SK-N-MC (cell line): ENCODE measurements around the gene ZNF516.

ENCODE experiments used
- DNase-seq: peaks from one replicate; pipeline ENCODE4 v3.0.0-alpha.2; 2011; ENCODE audit warnings: low read depth, low spot score
- H3K27ac ChIP-seq: fragments of 200-600 bp; sonication (generic); 2 replicates; pipeline ENCODE4 v1.5.1; 2016; ENCODE audit warnings: mixed run types
- H3K36me3 ChIP-seq: fragments of 200-600 bp; sonication (generic); 2 replicates; pipeline ENCODE4 v1.6.1; 2017; ENCODE audit warnings: antibody characterized with exemption, low read length, mixed read lengths; ENCODE audit not compliant: insufficient read depth
- H3K4me3 ChIP-seq: fragments of 200-600 bp; sonication (generic); 2 replicates; pipeline ENCODE4 v1.5.1; 2016
- H3K9ac ChIP-seq: fragments of 200-600 bp; sonication (generic); 2 replicates; pipeline ENCODE4 v1.8.0; 2017; ENCODE audit warnings: mixed run types, mixed read lengths; ENCODE audit not compliant: insufficient read length
- H3K9me3 ChIP-seq: fragments of 200-600 bp; sonication (generic); 2 replicates; pipeline ENCODE4 v1.6.1; 2017; ENCODE audit warnings: low read depth, mild to moderate bottlenecking, antibody characterized with exemption, low read length, moderate library complexity, mixed read lengths
- EZH2 ChIP-seq: fragments of 200-600 bp; sonication (generic); IDR thresholded peaks from one replicate; pipeline ENCODE4 v1.6.1; 2017; ENCODE audit warnings: antibody characterized with exemption
- FOXP2 ChIP-seq: optimal IDR thresholded peaks from 2 replicates; pipeline ENCODE3; 2011; ENCODE audit warnings: mild to moderate bottlenecking, moderate library complexity; ENCODE audit not compliant: insufficient read depth; ENCODE audit errors: extremely low read length, control extremely low read depth
- POLR2AphosphoS5 ChIP-seq: IDR thresholded peaks from 2 replicates; pipeline ENCODE4 v1.6.1; 2012; ENCODE audit warnings: mild to moderate bottlenecking, low read depth, low read length, borderline replicate concordance

Gene ZNF516

DNA sequence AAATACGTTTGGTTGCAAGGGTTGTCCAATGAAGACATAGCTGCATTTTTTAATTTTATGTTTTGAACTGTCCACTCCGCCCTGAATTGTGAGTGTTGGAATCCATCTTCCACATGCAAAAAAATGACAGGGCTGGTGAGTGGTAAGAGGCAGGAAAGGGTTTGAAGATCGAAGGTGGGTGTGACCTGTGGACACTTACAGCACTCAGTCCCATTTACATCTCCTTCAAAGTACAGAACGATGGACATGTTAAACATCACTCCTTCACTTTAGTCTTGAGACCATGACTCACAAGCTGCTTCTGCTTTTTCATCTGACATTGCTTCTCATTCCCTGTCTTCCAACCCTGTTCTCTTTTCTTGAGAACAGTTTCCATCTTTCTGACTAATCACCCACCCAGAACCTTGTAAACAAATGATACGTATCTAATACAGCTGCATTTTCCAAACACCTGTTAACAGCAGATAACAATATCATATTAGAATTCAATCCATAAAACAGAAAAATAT lies 179.3 kb downstream of the ZNF516 start:
- Histone ChIP-seq H3K9me3 (no peaks in the 10 kb centered on the region), H3K9ac (no peak overlapping the region), H3K27ac (no peak overlapping the region), H3K36me3 (no peaks in the 10 kb centered on the region), H3K4me3 (no peak overlapping the region)
- DNase-seq: no peak
- TF ChIP-seq POLR2AphosphoS5: no peak
- TF ChIP-seq EZH2: no peak
- TF ChIP-seq FOXP2: no peak

DNA sequence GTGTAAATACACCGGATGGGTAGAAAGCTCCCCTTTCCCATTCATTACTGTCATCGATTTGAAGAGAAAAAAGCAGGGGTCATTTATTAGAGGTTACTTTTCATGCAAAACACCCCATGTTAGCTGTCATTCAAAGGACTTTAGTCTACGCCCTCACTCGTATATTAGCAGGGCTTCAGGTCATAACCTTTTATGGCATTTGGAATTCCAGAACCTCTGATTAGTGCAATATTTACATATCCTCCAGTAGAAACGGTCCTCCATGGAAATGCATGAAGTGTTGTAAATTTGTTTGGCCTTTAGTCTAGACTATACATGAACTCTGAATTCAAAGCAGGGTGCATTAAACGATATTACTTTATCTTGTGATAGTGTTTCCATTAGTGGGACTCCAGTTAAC lies 180.5 kb downstream of the ZNF516 start:
- no peaks in the 10 kb centered on the region for H3K36me3 ChIP-seq
- no peak for TF ChIP-seq POLR2AphosphoS5
- TF ChIP-seq FOXP2: no peak
- TF ChIP-seq EZH2: no peak
- DNase-seq: no peak

DNA sequence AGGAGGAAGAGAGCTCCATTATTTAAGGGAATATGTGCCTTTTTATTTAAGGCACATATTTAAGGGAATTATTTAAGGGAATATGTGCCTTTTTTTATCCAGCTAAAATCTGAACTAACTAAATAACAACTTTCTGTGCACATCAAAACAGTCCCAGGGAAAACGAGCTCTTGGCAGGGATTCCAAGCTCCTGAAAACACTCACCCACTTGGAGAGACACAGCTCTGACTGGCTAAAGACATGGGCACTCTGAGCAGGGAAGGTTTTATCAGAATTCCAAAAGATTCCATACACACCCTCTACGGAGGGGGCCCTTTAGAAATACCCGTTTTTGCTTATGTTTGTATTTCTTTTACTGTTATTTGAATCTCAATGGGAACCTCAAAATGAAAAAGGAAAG lies 181.0 kb downstream of the ZNF516 start:
- Histone ChIP-seq H3K9ac (no peak overlapping the region), H3K36me3 (no peaks in the 10 kb centered on the region), H3K9me3 (no peaks in the 10 kb centered on the region), H3K4me3 (no peak overlapping the region), H3K27ac (no peak overlapping the region)
- TF ChIP-seq POLR2AphosphoS5 (no peak), FOXP2 (no peak), EZH2 (no peak)
- DNase-seq: no peak

More for the DNA sequence above, 180.5 kb downstream of the ZNF516 start:
- no peak overlapping the region for H3K4me3 ChIP-seq
- H3K27ac ChIP-seq: no peak overlapping the region
- no peak overlapping the region for H3K9ac ChIP-seq
- H3K9me3 ChIP-seq: no peaks in the 10 kb centered on the region
